KOPT-K1 (cell line): ENCODE results near the gene METAP2.
"Not testable (repeated sequence)": the region's sequence is repeated elsewhere in the genome, so short reads cannot be mapped to it uniquely, and the experiment has no call there.

Source experiments
- H3K27ac ChIP-seq: fragments of 200-600 bp; sonication (generic); 2 replicates; pipeline ENCODE4 v1.5.1; 2016; ENCODE audit warnings: antibody characterized with exemption, mild to moderate bottlenecking, low read depth, low read length; ENCODE audit not compliant: poor library complexity, severe bottlenecking
- H3K36me3 ChIP-seq: fragments of 200-600 bp; sonication (generic); 2 replicates; pipeline ENCODE4 v1.5.1; 2017; ENCODE audit warnings: antibody characterized with exemption, mild to moderate bottlenecking, low read length, moderate library complexity; ENCODE audit not compliant: insufficient read depth
- H3K9me3 ChIP-seq: fragments of 200-600 bp; sonication (generic); 2 replicates; pipeline ENCODE4 v1.5.1; 2017; ENCODE audit warnings: antibody characterized with exemption, low read length, mild to moderate bottlenecking; ENCODE audit not compliant: insufficient read depth, poor library complexity, severe bottlenecking

Gene METAP2

DNA sequence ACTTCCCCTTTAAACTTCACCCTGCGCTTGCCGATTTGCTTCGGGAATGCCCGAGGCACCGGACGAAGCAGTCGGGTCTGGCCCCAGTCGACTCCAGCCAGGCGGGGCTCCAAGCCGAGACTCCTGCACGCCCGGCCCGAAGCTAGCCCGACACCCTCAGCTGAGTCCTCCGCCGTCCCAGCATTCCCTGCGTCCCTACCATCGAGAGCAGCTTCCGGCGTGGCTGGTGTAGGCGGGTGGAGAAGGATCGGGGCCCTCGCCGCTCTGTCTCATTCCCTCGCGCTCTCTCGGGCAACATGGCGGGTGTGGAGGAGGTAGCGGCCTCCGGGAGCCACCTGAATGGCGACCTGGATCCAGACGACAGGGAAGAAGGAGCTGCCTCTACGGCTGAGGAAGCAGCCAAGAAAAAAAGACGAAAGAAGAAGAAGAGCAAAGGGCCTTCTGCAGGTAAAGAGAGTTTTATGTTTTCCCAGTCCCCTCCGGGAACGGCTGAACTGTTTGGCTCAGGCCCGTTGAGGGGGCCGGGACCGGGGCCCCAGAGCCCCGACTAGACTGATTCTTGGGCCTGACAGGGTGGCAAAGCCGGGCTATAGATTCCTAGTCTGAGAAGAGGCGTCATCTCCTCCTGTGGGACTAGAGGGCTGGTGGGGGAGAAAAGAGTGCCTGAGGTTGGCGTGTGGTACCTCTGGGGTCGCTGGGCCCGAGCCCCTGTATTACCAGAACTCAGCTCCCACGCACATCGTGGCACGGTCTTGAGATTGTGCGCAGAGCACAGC is at the start of gene METAP2:
TSS of gene METAP2 (plus strand) at position 269 of the 776 bp plus-strand sequence. CDS start at position 297, 28 bp downstream.
- peak within 1 kb of the TSS; percentile 88 for H3K27ac ChIP-seq
- H3K9me3 ChIP-seq, result no peaks in the 10 kb centered on the region
- peaks cover 34% of the 10 kb centered on the region for H3K36me3 ChIP-seq

DNA sequence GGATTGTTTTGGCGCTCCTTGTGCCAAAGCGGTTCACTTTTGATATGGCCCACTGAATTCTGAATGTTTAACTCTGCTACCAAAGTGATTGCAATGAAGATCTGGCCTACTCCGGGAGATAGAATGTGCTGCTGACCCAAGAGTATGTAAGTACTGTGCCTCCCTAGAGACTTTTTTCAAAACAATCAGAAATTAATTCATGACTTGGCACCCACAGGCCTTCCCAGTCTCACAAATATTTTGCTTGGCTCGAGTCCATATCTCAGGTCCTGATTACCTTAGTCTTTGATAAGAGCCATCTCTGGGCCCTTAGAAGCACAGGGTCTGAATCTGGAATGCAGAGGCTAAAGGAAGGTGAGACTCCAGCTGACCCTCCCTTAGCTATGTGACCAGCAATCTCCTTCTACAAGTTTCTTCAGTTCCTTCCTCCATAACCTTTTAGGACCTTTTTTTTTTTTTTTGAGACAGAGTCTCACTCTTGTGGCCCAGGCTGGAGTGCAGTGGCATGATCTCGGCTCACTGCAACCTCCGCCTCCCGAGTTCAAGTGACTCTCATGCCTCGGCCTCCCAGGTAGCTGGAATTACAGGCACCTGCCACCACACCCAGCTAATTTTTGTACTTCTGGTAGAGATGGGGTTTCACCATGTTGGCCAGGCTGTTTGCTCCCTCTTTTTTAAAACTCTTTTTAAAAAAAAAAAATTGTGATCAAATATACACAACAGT is 49.5 kb upstream of the METAP2 start:
- no peaks in the 10 kb centered on the region for H3K9me3 ChIP-seq
- H3K27ac ChIP-seq, result no peak overlapping the region
- H3K36me3 ChIP-seq, result no peaks in the 10 kb centered on the region

DNA sequence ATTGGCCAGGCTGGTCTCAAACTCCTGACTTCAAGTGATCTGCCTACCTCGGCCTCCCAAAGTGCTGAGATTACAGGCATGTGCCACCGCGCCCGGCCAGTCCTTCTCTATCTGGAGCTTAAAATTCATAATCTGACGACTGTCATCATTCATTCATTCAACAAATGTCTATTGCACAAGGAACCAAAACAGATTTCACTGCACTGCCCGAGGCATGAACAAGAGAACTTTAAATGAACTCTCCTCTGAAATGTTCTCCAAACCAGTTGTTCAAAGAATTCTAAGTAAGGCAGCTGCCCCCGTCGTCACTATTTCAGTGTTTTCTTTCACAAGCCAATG is 44.8 kb upstream of the METAP2 start:
- no peaks in the 10 kb centered on the region for H3K36me3 ChIP-seq
- no peaks in the 10 kb centered on the region for H3K9me3 ChIP-seq
- H3K27ac ChIP-seq, result no peak overlapping the region

GRCh38 chr12:95431120-95431519 is 42.8 kb upstream of the METAP2 start:
- Histone ChIP-seq H3K9me3 (no peaks in the 10 kb centered on the region), H3K27ac (no peak overlapping the region), H3K36me3 (no peaks in the 10 kb centered on the region)

GRCh38 chr12:95435355-95435754 is 38.6 kb upstream of the METAP2 start:
- Histone ChIP-seq H3K36me3 (no peaks in the 10 kb centered on the region), H3K27ac (no peak overlapping the region), H3K9me3 (no peaks in the 10 kb centered on the region)

DNA sequence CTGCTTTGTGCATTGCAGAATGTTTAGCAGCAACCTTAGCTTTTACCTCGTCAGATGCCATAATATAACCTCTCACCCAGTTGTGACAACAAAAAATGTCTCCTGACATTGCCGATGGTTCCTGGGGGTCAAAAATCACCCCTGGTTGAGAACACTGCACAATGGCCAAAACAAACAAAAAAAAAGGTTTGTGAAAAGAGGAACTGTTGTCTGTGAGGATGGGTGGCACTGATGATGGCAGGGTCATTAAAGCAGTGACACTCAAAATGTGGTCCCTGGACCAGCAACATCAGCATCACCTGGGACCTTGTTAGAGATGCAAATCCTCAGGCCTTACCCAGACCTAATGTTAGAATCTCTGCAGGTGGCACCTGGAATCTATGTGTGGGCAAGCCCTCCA is 36.4 kb upstream of the METAP2 start:
- Histone ChIP-seq H3K27ac (no peak overlapping the region), H3K36me3 (no peaks in the 10 kb centered on the region), H3K9me3 (no peaks in the 10 kb centered on the region)

- H3K36me3 ChIP-seq, result no peaks in the 10 kb centered on the region
- no peak overlapping the region for H3K27ac ChIP-seq
Observed at GRCh38 chr12:95439461-95440230, 34.3 kb upstream of the METAP2 start.

DNA sequence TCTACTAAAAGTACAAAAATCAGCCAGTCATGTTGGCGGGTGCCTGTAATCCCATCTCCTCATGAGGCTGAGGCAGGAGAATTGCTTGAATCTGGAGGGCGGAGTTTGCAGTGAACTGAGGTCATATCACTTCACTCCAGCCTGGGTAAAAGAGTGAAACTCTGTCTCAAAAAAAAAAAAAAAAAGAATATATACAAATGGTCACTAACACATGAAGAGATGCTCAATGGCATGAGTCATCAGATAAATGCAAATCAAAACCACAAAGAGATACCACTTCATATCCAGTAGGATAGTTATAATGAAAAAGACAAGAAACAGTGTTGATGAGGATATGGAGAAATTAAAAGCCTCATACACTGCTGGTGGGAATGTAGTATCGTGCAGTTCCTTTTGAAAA is 33.6 kb upstream of the METAP2 start:
- Histone ChIP-seq H3K36me3 (no peaks in the 10 kb centered on the region), H3K9me3 (no peaks in the 10 kb centered on the region), H3K27ac (no peak overlapping the region)

More at GRCh38 chr12:95439461-95440230, 34.3 kb upstream of the METAP2 start:
- H3K9me3 ChIP-seq, result no peaks in the 10 kb centered on the region

DNA sequence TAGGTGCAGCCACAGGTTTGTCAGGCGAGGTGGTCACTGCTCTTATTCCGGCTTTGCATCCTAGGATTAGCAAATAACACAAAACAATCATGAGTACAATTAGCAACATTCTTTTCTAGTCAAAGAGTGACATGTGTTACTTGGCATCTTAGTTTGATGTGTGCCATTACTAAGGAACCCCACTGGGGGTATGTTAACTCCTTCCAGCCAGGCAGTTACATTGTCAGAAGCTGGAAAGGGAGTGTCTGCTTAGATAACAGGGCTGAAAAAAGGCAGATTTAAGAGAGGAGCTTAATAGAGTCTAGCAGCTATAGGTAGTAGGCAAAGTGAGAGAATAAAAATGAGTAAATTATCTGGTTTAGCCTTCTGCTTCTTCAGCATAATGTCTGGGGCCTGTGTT is 30.5 kb upstream of the METAP2 start:
- Histone ChIP-seq H3K27ac (no peak overlapping the region), H3K36me3 (no peaks in the 10 kb centered on the region), H3K9me3 (no peaks in the 10 kb centered on the region)

GRCh38 chr12:95445099-95445498 is 28.9 kb upstream of the METAP2 start:
- H3K27ac ChIP-seq, H3K9me3 ChIP-seq, H3K36me3 ChIP-seq: not testable (repeated sequence)

- Histone ChIP-seq H3K27ac (no peak overlapping the region), H3K36me3 (no peaks in the 10 kb centered on the region), H3K9me3 (no peaks in the 10 kb centered on the region)
Observed at GRCh38 chr12:95445884-95446505, 28.0 kb upstream of the METAP2 start.

- no peak overlapping the region for H3K27ac ChIP-seq
- H3K9me3 ChIP-seq, result no peaks in the 10 kb centered on the region
- no peaks in the 10 kb centered on the region for H3K36me3 ChIP-seq
Observed at GRCh38 chr12:95446506-95446900, 27.4 kb upstream of the METAP2 start.

DNA sequence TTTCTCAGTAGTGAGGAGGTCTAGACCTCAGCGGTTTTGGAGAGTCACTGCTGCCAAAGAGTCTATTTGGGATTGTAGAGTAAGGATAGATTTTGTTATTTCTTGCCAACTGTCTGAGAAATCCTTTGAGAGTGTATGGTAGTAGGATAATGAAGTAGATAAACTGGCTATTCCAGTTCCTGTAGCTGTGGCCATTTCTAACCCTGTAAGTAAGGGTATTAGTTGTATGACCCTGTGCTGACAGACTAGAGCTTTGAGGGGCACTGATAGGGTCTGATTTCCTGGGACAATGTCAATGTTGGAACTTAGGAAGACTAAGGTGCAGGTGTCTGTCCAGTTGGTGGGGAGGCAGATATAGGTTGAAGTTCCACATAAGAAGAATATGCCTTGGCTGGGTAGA is 24.3 kb upstream of the METAP2 start:
- H3K36me3 ChIP-seq, H3K9me3 ChIP-seq, H3K27ac ChIP-seq: not testable (repeated sequence)

DNA sequence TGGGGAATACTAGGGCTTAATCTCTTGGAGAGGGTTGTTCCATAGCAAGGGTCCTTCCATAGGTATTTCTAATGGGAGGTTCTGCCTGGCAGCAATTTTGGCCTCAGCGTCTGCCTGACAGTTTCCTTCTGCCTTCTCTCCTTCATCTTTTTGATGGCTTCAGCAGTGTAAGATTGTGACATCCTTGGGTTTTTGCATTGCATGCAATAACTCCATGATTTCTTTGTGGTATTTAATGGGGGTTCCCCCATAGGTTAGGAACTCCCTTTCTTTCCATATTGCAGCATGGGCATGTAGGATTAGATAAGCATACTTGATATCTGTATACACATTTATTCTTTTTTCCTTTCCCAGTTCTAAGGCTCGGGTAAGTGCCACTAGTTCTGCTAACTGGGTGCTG is 21.5 kb upstream of the METAP2 start:
- H3K36me3 ChIP-seq, H3K27ac ChIP-seq: not testable (repeated sequence)
- peaks cover 16% of the 10 kb centered on the region for H3K9me3 ChIP-seq

DNA sequence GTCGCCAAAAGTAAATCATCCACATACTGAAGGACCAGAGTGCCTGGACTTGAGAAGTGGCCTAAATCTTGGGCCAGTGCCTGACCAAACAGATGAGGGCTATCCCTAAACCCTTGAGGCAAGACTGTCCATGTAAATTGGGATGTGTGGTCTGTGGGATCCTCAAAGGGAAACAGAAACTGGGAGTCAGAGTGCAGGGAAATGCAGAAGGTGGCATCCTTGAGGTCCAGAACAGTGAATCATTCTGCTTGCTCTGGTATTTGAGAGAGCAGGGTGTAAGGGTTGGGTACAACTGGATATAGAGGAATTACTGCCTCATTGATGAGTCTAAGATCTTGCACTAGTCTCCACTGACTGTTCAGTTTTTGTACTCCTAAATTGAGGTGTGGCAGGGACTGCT is 20.1 kb upstream of the METAP2 start:
- H3K9me3 ChIP-seq, result peaks cover 30% of the 10 kb centered on the region
- not testable (repeated sequence) for H3K27ac ChIP-seq, H3K36me3 ChIP-seq
